Testis (tissue), 2 donors: ENCODE data around the gene GRWD1.

Experiments
- CTCF ChIP-seq, 3 experiments: fragments of 450-650 bp in 2 of 3; fragments of 200-600 bp in 1 of 3; sonication (generic) in 1 of 3; IDR thresholded peaks; one replicate each; pipeline ENCODE4 v1.5.1; 2016 to 2019; ENCODE audit warnings: antibody characterized with exemption in 3 of 3, mild to moderate bottlenecking in 2 of 3, moderate library complexity in 1 of 3
- POLR2A ChIP-seq: fragments of 450-650 bp; IDR thresholded peaks from one replicate; pipeline ENCODE4 v1.6.1; 2017; ENCODE audit warnings: antibody characterized with exemption, mild to moderate bottlenecking, moderate library complexity

GRCh38 chr19:48461651-48461981 lies 15.8 kb downstream of the GRWD1 start:
- TF ChIP-seq POLR2A (no peak), CTCF (IDR thresholded peaks at IDR 0.05) (no peak)
